HEK293 (cell line): Measurements from ENCODE around the gene NMNAT3.

Experiments used
- CTCF ChIA-PET: fragments of 350-600 bp; formaldehyde crosslinking; extraction: SDS; loops from one replicate; lab custom pipeline; 2021; ENCODE audit warnings: antibody characterized with exemption; lab: Yijun Ruan, JAX
- POLR2A ChIA-PET: fragments of 300-600 bp; formaldehyde crosslinking; extraction: SDS; loops from one replicate; lab custom pipeline; 2020; ENCODE audit warnings: antibody characterized with exemption, inconsistent platforms; lab: Yijun Ruan, JAX
- H3K27ac ChIP-seq: fragments of 200-500 bp; sonication (Bioruptor generic); 2 replicates; pipeline ENCODE4 v1.5.1; 2014; ENCODE audit warnings: low read depth, low read length, control low read depth, inconsistent platforms; ENCODE audit errors: extremely low read depth
- H3K36me3 ChIP-seq, 2 experiments: fragments of 200-500 bp in 1 of 2; sonication (Bioruptor generic) in 1 of 2; 1 replicate in 1 of 2; 2 replicates in 1 of 2; pipeline ENCODE4 v1.5.1; 2014 to 2017; ENCODE audit warnings: inconsistent platforms in 2 of 2, low read length in 2 of 2; ENCODE audit not compliant: control insufficient read depth in 2 of 2, insufficient read depth in 1 of 2
- H3K4me1 ChIP-seq: fragments of 200-500 bp; sonication (Bioruptor generic); 2 replicates; pipeline ENCODE4 v1.5.1; 2014; ENCODE audit warnings: mild to moderate bottlenecking, low read length, inconsistent platforms; ENCODE audit not compliant: control insufficient read depth, insufficient read depth
- H3K4me3 ChIP-seq: 2 replicates; pipeline ENCODE4 v1.5.1; 2011; ENCODE audit warnings: low read depth, mild to moderate bottlenecking, control low read depth, low read length, moderate library complexity
- H3K9me3 ChIP-seq: fragments of 200-500 bp; sonication (Bioruptor generic); 2 replicates; pipeline ENCODE4 v1.5.1; 2014; ENCODE audit warnings: low read depth, low read length, inconsistent platforms; ENCODE audit not compliant: control insufficient read depth, insufficient read depth
- ATF2 ChIP-seq: fragments of 450-650 bp; formaldehyde crosslinking; IDR thresholded peaks from 2 replicates; pipeline ENCODE4 v1.5.1; 2016; ENCODE audit warnings: missing biosample characterization, missing genetic modification characterization, low read depth
- FEZF1 ChIP-seq: fragments of 450-650 bp; formaldehyde crosslinking; IDR thresholded peaks from 2 replicates; pipeline ENCODE4 v1.5.1; 2016; ENCODE audit warnings: missing biosample characterization, missing genetic modification characterization
- GFI1B ChIP-seq: fragments of 450-650 bp; formaldehyde crosslinking; IDR thresholded peaks from 2 replicates; pipeline ENCODE4 v1.5.1; 2016; ENCODE audit warnings: missing biosample characterization, missing genetic modification characterization
- HOXA7 ChIP-seq: sonication (generic); formaldehyde crosslinking; IDR thresholded peaks from 2 replicates; pipeline ENCODE4 v1.8.1; 2022; ENCODE audit warnings: missing genetic modification reagents, borderline replicate concordance
- PBX3 ChIP-seq: sonication (generic); formaldehyde crosslinking; IDR thresholded peaks from 2 replicates; pipeline ENCODE4 v1.8.1; 2022; ENCODE audit warnings: mild to moderate bottlenecking, moderate library complexity, missing genetic modification reagents
- SCRT1 ChIP-seq: fragments of 450-650 bp; formaldehyde crosslinking; IDR thresholded peaks from 2 replicates; pipeline ENCODE4 v1.5.1; 2016; ENCODE audit warnings: missing biosample characterization, missing genetic modification characterization, borderline replicate concordance
- WT1 ChIP-seq: fragments of 450-650 bp; formaldehyde crosslinking; IDR thresholded peaks from 2 replicates; pipeline ENCODE4 v1.5.1; 2016; ENCODE audit warnings: missing biosample characterization, missing genetic modification characterization
- YY2 ChIP-seq: fragments of 450-650 bp; formaldehyde crosslinking; IDR thresholded peaks from 2 replicates; pipeline ENCODE4 v1.5.1; 2016; ENCODE audit warnings: missing biosample characterization, missing genetic modification characterization
- ZBTB48 ChIP-seq: fragments of 450-650 bp; formaldehyde crosslinking; IDR thresholded peaks from 2 replicates; pipeline ENCODE4 v1.5.1; 2016; ENCODE audit warnings: missing biosample characterization, missing genetic modification characterization
- ZFP37 ChIP-seq: fragments of 450-650 bp; formaldehyde crosslinking; IDR thresholded peaks from 2 replicates; pipeline ENCODE4 v1.5.1; 2016; ENCODE audit warnings: missing biosample characterization, missing genetic modification characterization
- ZIC2 ChIP-seq: fragments of 450-650 bp; formaldehyde crosslinking; IDR thresholded peaks from 2 replicates; pipeline ENCODE4 v1.5.1; 2016; ENCODE audit warnings: missing biosample characterization, missing genetic modification characterization
- ZNF138 ChIP-seq: fragments of 450-650 bp; formaldehyde crosslinking; IDR thresholded peaks from 2 replicates; pipeline ENCODE4 v1.5.1; 2016; ENCODE audit warnings: missing biosample characterization, missing genetic modification characterization, borderline replicate concordance
- ZNF146 ChIP-seq: fragments of 450-650 bp; formaldehyde crosslinking; IDR thresholded peaks from 2 replicates; pipeline ENCODE4 v1.5.1; 2016; ENCODE audit warnings: missing biosample characterization, missing genetic modification characterization
- ZNF214 ChIP-seq: fragments of 450-650 bp; formaldehyde crosslinking; IDR thresholded peaks from 2 replicates; pipeline ENCODE4 v1.5.1; 2017; ENCODE audit warnings: missing biosample characterization, mild to moderate bottlenecking, missing genetic modification characterization, borderline replicate concordance
- ZNF223 ChIP-seq: fragments of 450-650 bp; formaldehyde crosslinking; IDR thresholded peaks from 2 replicates; pipeline ENCODE4 v1.5.1; 2016; ENCODE audit warnings: missing biosample characterization, missing genetic modification characterization
- ZNF335 ChIP-seq: fragments of 450-650 bp; formaldehyde crosslinking; conservative IDR thresholded peaks from 2 replicates; pipeline ENCODE4 v1.5.1; 2016; ENCODE audit warnings: missing biosample characterization, missing genetic modification characterization
- ZNF350 ChIP-seq: fragments of 450-650 bp; formaldehyde crosslinking; IDR thresholded peaks from 2 replicates; pipeline ENCODE4 v1.5.0; 2017; ENCODE audit warnings: missing biosample characterization, mild to moderate bottlenecking, missing genetic modification characterization
- ZNF366 ChIP-seq: fragments of 450-650 bp; formaldehyde crosslinking; conservative IDR thresholded peaks from 2 replicates; pipeline ENCODE4 v1.5.1; 2016; ENCODE audit warnings: missing biosample characterization, missing genetic modification characterization
- ZNF433 ChIP-seq: fragments of 450-650 bp; formaldehyde crosslinking; IDR thresholded peaks from 2 replicates; pipeline ENCODE4 v1.5.1; 2016; ENCODE audit warnings: missing biosample characterization, missing genetic modification characterization, low read depth
- ZNF473 ChIP-seq: fragments of 450-650 bp; formaldehyde crosslinking; IDR thresholded peaks from 2 replicates; pipeline ENCODE4 v1.5.1; 2017; ENCODE audit warnings: missing biosample characterization, missing genetic modification characterization
- ZNF488 ChIP-seq: fragments of 450-650 bp; formaldehyde crosslinking; IDR thresholded peaks from 2 replicates; pipeline ENCODE4 v1.5.1; 2016; ENCODE audit warnings: missing biosample characterization, missing genetic modification characterization
- ZNF518A ChIP-seq: fragments of 450-650 bp; formaldehyde crosslinking; conservative IDR thresholded peaks from 2 replicates; pipeline ENCODE4 v1.5.1; 2016; ENCODE audit warnings: low read depth, missing biosample characterization, missing genetic modification characterization
- ZNF585B ChIP-seq: fragments of 450-650 bp; formaldehyde crosslinking; IDR thresholded peaks from 2 replicates; pipeline ENCODE4 v1.5.1; 2016; ENCODE audit warnings: missing biosample characterization, missing genetic modification characterization
- ZNF596 ChIP-seq: fragments of 450-650 bp; IDR thresholded peaks from 2 replicates; pipeline ENCODE4 v1.5.0; 2018; ENCODE audit warnings: missing biosample characterization, mild to moderate bottlenecking, missing genetic modification characterization, moderate library complexity
- ZNF654 ChIP-seq: fragments of 450-650 bp; formaldehyde crosslinking; IDR thresholded peaks from 2 replicates; pipeline ENCODE4 v1.5.1; 2016; ENCODE audit warnings: low read depth, missing biosample characterization, missing genetic modification characterization
- ZNF658 ChIP-seq: fragments of 450-650 bp; formaldehyde crosslinking; IDR thresholded peaks from 2 replicates; pipeline ENCODE4; 2016; ENCODE audit warnings: missing biosample characterization, missing genetic modification characterization
- ZNF692 ChIP-seq: fragments of 450-650 bp; formaldehyde crosslinking; IDR thresholded peaks from 2 replicates; pipeline ENCODE4 v1.5.1; 2016; ENCODE audit warnings: missing biosample characterization, missing genetic modification characterization
- ZNF785 ChIP-seq: fragments of 450-650 bp; formaldehyde crosslinking; IDR thresholded peaks from 2 replicates; pipeline ENCODE4 v1.5.1; 2016; ENCODE audit warnings: missing biosample characterization, missing genetic modification characterization
- ZNF791 ChIP-seq: fragments of 450-650 bp; formaldehyde crosslinking; IDR thresholded peaks from 2 replicates; pipeline ENCODE4 v1.5.1; 2016; ENCODE audit warnings: missing biosample characterization, missing genetic modification characterization

NMNAT3 gene

GRCh38 chr3:139528924-139529323 is 148.8 kb downstream of the NMNAT3 start:
- CTCF ChIA-PET: interaction anchor here (1.9 kb wide), 1 partner anchor 9 kb away, joined by 5 read pairs; no protein-coding TSS in a partner anchor
- Histone ChIP-seq H3K4me1 (peaks cover 9% of the 10 kb centered on the region), H3K9me3 (no peaks in the 10 kb centered on the region), H3K36me3 (no peaks in the 10 kb centered on the region), H3K4me3 (no peak overlapping the region), H3K27ac (no peak overlapping the region)
- TF ChIP-seq ZNF433 (tag by site-specific recombination) (no peak), ZNF214 (tag by site-specific recombination) (no peak), ZFP37 (no peak), ZNF791 (tag by site-specific recombination) (no peak), ZNF473 (tag by site-specific recombination) (no peak), ZNF692 (tag by site-specific recombination) (no peak), ZNF335 (no peak), ZNF518A (no peak), ZIC2 (tag by site-specific recombination) (no peak), ZNF350 (tag by site-specific recombination) (no peak), ZNF146 (tag by site-specific recombination) (no peak), ZNF585B (tag by site-specific recombination) (no peak), HOXA7 (CRISPR knock-in tag) (no peak), PBX3 (CRISPR knock-in tag) (no peak), ZNF658 (tag by site-specific recombination) (no peak), ZNF596 (tag by site-specific recombination) (no peak), ZNF223 (tag by site-specific recombination) (no peak), WT1 (tag by site-specific recombination) (no peak), FEZF1 (tag by site-specific recombination) (no peak), YY2 (tag by site-specific recombination) (no peak)
- POLR2A ChIA-PET: no interaction called here

- H3K9me3 ChIP-seq: no peaks in the 10 kb centered on the region
- peaks cover 6% of the 10 kb centered on the region for H3K4me1 ChIP-seq
- H3K27ac ChIP-seq: no peak overlapping the region
- CTCF ChIA-PET: interaction anchor here (1.9 kb wide), 1 partner anchor 8 kb away, joined by 5 read pairs; no protein-coding TSS in a partner anchor
- POLR2A ChIA-PET: no interaction called here
- no peaks in the 10 kb centered on the region for H3K36me3 ChIP-seq
- H3K4me3 ChIP-seq: no peak overlapping the region
- TF ChIP-seq ZNF785 (tag by site-specific recombination) (no peak), ZNF654 (no peak), GFI1B (tag by site-specific recombination) (no peak), ATF2 (tag by site-specific recombination) (no peak), SCRT1 (tag by site-specific recombination) (no peak), ZNF488 (tag by site-specific recombination) (no peak), ZNF366 (tag by site-specific recombination) (no peak), ZBTB48 (tag by site-specific recombination) (no peak), ZNF138 (no peak)
Measured at GRCh38 chr3:139528281-139528680, 149.5 kb downstream of the NMNAT3 start.
